NCI-H2227 treated with DMSO at 0.1 percent for 48 hours (cell line): ENCODE measurements around the gene OR2T33.
"Not testable (repeated sequence)": the region's sequence is repeated elsewhere in the genome, so short reads cannot be mapped to it uniquely, and the experiment has no call there.

Experiments used
- DNase-seq: peaks from one replicate; lab custom pipeline; 2025; lab: John Stamatoyannopoulos, UW

The OR2T33 gene, protein sequence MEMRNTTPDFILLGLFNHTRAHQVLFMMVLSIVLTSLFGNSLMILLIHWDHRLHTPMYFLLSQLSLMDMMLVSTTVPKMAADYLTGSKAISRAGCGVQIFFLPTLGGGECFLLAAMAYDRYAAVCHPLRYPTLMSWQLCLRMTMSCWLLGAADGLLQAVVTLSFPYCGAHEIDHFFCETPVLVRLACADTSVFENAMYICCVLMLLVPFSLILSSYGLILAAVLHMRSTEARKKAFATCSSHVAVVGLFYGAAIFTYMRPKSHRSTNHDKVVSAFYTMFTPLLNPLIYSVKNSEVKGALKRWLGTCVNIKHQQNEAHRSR

DNA sequence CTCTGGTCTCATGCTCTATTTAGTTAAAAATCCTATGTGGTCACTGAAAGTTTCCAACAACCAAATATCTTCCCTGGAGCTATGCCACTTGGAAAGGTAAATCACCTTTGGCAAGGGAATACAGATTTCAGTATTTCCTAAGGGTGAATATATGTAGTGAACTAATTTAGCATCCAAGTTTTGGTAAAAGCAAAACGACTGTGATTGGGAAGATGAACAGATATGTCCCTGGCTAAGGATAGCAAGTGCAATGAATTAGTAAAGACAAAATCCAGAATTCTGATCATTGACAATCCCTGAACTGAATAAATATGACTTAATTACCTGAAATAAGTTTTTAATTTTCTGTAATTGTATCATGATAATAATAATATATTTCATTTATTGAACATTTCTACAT lies at the start of gene OR2T33:
Gene OR2T33, minus strand, starts transcription at position 101 of the 400 bp plus-strand sequence. CDS start 4,162 bp downstream, outside the sequence.
- DNase-seq = no peak

DNA sequence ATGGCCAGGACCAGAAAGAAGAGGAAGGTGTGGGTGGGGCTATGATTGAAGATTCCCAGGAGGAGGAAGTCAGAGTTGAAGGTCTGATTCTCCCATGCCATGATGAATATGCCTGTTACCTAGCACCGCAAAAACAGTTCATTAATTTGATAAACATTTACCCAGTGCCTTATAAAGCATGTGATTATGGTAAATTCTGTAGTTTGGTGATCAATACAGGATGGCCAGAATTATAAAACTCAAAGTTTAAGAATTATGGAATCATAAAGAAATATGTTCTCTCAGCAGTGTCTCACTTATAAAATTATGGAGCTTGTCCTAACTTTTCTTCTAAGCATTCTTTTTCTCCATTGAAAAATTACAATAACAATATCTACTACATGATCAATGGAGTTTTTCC lies 46.7 kb upstream of the OR2T33 start, which contains the start of gene OR2M7:
Gene OR2M7, minus strand, starts transcription at position 101 of the 400 bp plus-strand sequence. Its CDS starts 0 bp downstream, at position 101.
- no peak for DNase-seq

DNA sequence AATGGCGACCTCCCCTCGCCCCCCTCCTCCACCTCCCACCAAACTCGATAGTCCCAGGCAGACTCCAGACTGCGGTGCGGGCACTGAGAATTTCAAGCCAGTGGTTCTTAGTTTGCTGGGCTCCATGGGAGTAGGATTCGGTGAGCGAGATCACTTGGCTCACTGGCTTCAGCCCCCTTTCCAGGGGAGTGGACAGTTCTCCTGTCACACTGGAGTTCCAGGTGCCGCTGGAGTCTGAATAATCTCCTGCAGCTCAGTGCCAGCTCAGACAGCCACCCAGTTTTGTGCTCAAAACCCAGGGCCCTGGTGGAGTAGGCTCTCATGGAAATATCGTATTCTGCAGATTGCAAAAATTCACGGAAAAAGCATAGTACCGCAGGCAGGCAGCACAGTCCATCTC lies 39.0 kb upstream of the OR2T33 start:
- no peak for DNase-seq

DNA sequence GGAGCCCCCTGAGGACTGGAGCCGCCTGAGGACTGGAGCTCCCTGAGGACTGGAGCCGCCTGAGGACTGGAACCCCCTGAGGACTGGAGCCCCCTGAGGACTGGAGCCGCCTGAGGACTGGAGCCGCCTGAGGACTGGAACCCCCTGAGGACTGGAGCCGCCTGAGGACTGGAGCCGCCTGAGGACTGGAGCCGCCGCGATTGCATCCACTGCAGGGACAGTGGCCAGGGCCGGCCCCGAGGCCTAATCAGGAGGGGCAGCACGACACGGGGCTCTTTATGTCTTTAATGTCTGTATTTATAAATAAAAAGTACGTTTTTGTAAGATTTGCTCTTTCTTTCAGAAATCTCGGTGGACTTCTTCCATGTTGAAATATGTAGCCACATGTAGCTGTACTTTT lies 29.0 kb upstream of the OR2T33 start:
- not testable (repeated sequence) for DNase-seq

DNA sequence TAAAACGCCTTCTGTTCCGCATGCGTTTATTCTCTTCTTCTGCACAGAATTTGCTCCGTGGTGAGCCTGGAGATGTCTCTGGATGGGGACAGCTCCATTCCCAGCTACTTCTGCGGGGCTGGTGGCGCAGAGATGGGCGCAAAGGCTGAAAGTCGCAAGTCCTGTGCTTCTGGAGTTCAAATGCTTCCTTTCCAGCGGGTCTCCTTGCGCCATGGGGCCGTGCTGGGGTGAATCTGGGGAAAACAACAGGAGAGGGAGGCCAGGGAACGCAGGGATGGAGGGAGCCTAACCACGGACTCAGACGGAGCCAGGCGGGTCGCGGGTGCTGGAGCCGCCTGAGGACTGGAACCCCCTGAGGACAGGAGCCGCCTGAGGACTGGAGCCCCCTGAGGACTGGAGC lies 28.3 kb upstream of the OR2T33 start:
- DNase-seq = no peak

DNA sequence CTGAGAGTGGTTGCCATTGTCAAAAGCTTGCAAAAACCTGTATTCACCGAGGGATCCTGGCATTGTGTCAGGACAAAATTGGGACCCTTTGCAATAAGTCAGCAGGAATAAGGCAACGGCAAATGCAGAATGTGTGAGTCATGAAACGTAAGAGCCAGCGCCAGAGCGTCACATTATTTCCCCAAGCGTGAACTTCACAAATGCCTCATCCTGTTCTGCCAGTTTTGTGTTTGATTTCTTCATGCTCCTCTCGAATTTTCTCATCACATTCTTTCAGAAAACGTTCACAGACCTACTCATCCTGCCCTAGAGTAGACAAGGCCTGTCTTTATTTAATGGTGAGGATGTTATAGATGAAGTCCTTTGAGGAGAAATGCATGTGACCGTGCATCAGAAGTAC lies 27.9 kb upstream of the OR2T33 start:
- DNase-seq = not testable (repeated sequence)

DNA sequence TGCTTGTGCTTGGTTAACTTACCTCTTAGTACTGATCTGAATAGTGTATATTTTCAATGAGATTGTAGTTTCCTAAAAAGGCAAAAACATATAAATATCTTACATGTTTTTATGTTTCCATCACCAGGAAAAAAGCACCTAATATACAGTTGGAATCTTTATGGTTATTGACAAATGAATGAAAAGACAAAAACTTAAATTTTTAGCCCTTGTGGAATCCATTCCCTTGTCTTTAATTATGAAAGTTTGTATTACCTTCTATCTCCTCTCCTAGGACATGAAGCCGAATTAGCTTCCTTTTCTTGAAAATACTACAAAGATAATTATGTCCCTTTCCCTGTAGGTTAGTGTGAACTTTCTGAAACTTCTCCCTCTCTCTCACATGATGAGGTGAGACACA lies 25.5 kb upstream of the OR2T33 start, which contains the start of gene OR2T12:
Gene OR2T12, minus strand, starts transcription at position 101 of the 400 bp plus-strand sequence. CDS start 7,846 bp downstream, outside the sequence.
- DNase-seq = no peak

DNA sequence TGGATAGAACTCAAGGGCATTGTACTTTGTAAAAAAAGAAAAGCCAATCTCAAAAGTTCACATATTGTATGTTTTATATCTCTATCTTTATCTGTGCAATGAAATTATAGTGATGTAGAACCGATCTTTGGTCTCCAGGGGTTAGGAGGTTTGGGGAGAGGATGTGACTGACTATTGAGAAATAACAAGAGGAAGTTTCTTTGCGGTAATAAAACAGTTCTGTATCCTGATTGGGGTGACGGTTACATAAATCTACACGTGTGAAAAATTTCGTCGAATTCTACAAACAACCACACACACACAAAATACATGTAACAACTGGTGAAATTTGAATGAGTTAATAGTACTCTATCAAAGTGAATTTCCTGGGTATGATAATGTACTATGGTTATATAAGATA lies 10.6 kb upstream of the OR2T33 start:
- DNase-seq = no peak

DNA sequence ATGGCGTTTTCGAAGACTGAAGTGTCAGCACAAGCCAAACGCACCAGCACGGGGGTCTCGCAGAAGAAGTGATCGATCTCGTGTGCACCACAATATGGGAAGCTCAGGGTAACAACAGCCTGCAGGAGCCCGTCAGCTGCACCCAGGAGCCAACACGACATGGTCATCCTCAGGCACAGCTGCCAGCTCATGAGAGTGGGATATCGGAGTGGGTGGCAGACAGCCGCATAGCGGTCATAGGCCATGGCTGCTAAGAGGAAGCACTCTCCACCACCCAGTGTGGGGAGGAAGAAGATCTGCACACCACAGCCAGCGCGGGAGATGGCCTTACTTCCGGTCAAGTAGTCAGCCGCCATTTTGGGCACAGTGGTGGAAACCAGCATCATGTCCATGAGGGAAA lies 4.6 kb downstream of the OR2T33 start:
- not testable (repeated sequence) for DNase-seq

DNA sequence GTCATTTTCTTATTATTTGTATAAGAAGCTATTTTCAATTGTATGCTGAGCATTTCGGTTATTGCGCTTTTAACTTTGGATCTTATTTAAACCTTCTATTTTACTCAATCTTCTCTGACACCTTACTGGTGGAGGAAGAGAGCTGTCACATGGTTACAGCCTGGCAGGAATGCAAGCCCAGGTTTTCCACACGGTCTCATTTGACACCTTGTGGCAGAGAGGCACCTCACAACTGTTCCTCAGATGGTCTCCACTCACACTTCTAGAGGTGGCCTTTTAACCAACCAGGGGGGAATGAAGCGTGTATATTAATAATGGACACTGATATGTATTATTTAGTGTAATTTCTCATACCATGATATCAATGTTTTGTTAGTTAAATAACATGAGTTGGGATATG lies 9.6 kb downstream of the OR2T33 start:
- DNase-seq = no peak

DNA sequence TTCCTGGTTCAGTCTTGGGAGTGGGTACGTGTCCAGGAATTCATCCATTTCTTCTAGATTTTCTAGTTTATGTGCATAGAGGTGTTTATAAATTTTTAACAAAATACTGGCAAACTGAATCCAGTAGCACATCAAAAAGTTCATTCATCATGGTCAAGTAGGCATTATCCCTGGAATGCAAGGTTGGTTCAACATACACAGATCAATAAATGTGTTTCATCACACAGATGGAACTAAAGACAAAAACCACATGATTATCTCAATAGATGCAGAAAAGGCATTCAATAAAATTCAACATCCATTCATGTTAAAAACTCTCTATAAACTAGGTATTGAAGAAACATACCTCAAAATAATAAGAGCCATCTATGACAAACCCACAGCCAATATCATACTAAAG lies 18.5 kb downstream of the OR2T33 start:
- not testable (repeated sequence) for DNase-seq

DNA sequence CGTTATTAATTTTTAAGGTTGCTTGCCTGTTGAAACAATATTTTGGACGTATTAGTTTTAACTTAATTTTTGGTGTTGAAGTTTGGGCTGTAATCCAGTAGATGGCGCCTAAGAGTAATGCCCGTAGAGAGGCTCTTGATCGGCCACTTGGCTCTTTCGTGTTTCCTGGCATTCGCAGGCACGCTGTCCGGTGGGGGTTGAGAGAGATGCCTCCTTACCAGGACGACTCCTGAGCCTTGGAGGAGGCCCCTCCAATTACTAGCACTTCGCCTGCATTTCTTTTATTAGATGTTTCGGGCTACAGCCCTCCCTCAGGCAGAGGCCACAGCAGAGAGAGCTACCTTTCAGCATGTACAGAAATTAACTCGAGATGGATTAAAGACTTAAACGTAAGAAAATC lies 34.6 kb downstream of the OR2T33 start:
- no peak for DNase-seq

DNA sequence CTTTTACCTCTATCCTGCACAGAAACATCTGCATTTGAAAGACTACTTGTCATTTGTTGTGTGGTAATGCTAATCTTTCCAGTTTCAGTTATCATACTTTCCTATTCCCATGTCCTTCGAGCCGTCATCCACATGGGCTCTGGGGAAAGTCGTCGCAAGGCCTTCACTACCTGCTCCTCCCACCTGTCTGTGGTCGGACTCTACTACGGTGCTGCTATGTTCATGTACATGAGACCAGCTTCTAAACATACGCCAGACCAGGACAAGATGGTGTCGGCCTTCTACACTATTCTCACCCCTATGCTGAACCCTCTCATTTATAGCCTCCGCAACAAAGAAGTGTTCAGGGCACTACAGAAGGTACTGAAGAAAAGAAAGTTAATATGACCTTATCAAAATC lies 38.3 kb downstream of the OR2T33 start:
- no peak for DNase-seq

DNA sequence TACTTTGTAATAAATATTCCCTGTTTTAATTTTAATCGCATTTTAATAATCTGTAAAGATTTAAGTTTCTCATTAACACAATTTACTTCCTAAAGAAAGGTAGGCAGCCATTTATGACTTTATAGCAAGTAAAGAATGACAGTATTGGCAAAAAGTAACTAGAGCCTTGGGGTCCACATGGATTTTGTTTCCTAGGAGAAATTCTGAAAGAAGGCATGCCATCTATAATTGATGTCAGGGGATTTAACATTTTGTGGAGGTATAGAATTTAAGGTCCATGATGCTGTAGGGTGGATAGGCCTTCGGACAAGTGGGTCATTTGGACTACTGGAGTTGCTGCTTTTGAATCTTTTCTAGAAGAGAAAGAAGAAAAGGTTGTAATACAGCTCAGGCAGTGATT lies 46.7 kb downstream of the OR2T33 start, which contains the start of gene OR2M4:
Gene OR2M4, plus strand, starts transcription at position 301 of the 400 bp plus-strand sequence. CDS start 7,512 bp downstream, outside the sequence.
- DNase-seq = no peak

DNA sequence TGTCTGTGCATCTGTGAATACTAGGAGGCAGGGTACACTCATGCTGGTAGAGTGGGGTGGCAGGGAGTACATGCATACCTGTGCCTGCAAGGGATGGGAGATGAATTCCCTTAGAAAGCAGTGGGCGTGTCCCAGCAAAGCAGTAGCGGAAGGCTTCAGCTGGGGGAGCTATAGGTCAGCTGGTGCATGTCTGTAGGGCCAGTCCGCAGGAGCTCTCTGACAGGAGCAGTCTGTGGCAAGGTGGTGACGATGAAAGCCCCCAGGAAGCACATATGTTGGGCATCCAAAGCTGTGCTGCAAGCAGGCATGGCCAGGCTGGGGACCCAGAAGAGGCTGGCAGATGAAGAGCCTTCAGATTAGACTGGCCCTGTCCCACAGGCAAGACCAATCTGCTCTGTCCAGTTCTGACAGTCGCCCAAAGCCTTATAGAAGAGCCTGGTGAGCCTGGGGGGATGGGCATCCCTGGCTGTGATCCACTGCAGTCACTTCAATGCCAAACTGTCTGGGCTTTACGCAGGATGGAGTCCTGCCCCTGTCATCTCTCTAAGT lies 48.3 kb downstream of the OR2T33 start:
- no peak for DNase-seq

DNA sequence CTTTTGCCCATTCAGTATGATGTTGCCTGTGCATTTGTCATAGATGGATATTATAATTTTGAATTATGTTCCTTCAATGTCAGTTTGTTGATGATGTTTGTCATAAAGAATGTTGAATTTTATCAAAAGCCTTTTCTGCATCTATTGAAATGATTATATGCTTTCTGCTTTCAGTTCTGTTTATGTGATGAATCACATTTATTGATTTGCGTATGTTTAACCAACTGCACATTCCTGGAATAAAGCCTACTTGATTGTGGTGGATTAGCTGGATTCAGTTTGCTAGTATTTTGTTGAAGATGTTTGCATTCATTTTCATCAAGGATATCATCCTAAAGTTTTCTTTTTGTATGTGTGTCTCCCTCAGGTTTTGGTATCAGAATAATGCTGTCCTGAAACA lies 52.2 kb downstream of the OR2T33 start:
- no peak for DNase-seq
